ENCODE data around the gene TMEM101. TPM values are rescaled to one million over a fixed set of nuclear protein-coding genes. Genes with fewer than 3 reads are reported as not detected.

TMEM101 gene
- total RNA-seq, 1 experiment from 2014 or later: 75.5 TPM

- no peaks in the 10 kb centered on the region for H4K20me1 ChIP-seq (ENCODE audit: low read length)
- ATAC-seq (no peak), DNase-seq (no peak)
- no peak overlapping the region for H3K9ac ChIP-seq (ENCODE audit: low read length)
- no peaks in the 10 kb centered on the region for H3K79me2 ChIP-seq (ENCODE audit: low read length)
- no peak for TF ChIP-seq EZH2phosphoT487 (IDR thresholded peaks at IDR 0.05; ENCODE audit: borderline replicate concordance, low read length)
- TF ChIP-seq CTCF (conservative IDR thresholded peaks at IDR 0.05; ENCODE audit: low read depth, low read length): no peak
- TF ChIP-seq EZH2 (IDR thresholded peaks at IDR 0.05; ENCODE audit: low read length, unreplicated experiment): no peak
- H3K4me2 ChIP-seq (ENCODE audit: low read length): no peak overlapping the region
- H3K27ac ChIP-seq (ENCODE audit: low read length): no peak overlapping the region
- no TSS peak for BruUV-seq (replicated peaks)
- H3K4me3 ChIP-seq (ENCODE audit: low read length): no peak overlapping the region
- H3F3A ChIP-seq (ENCODE audit: low read length, unreplicated experiment): no peaks in the 10 kb centered on the region
- POLR2A ChIA-PET (ENCODE audit: unreplicated experiment): no interaction called here
- peaks cover 37% of the 10 kb centered on the region for H3K27me3 ChIP-seq (ENCODE audit: low read length)
- H3K36me3 ChIP-seq (ENCODE audit: low read depth, low read length): no peaks in the 10 kb centered on the region
- no peaks in the 10 kb centered on the region for H3K9me2 ChIP-seq (replicated peaks; ENCODE audit: low read length)
- CTCF ChIA-PET: no interaction called here
- H3K9me3 ChIP-seq (ENCODE audit: low read length): no peaks in the 10 kb centered on the region
- intact Hi-C loops (cut with micrococcal nuclease): no loop called here
- no peaks in the 10 kb centered on the region for H3K4me1 ChIP-seq (ENCODE audit: insufficient read depth, low read length)
- H2AFZ ChIP-seq (ENCODE audit: low read length): no peak overlapping the region
Observed at GRCh38 chr17:43987131-43988021, 27.4 kb downstream of the TMEM101 start.

- H4K20me1 ChIP-seq (ENCODE audit: low read length): no peaks in the 10 kb centered on the region
- no peak for ATAC-seq
- H3K36me3 ChIP-seq (ENCODE audit: low read depth, low read length): no peaks in the 10 kb centered on the region
- H3K9ac ChIP-seq (ENCODE audit: low read length): no peak overlapping the region
- H3K4me1 ChIP-seq (ENCODE audit: insufficient read depth, low read length): no peaks in the 10 kb centered on the region
- CTCF ChIA-PET: no interaction called here
- no peak overlapping the region for H3K4me3 ChIP-seq (ENCODE audit: low read length)
- H3K9me3 ChIP-seq (ENCODE audit: low read length): no peaks in the 10 kb centered on the region
- no peak overlapping the region for H2AFZ ChIP-seq (ENCODE audit: low read length)
- intact Hi-C loops (cut with micrococcal nuclease): no loop called here
- H3K9me2 ChIP-seq (replicated peaks; ENCODE audit: low read length): no peaks in the 10 kb centered on the region
- no peaks in the 10 kb centered on the region for H3F3A ChIP-seq (ENCODE audit: low read length, unreplicated experiment)
- no peak overlapping the region for H3K4me2 ChIP-seq (ENCODE audit: low read length)
- POLR2A ChIA-PET (ENCODE audit: unreplicated experiment): interaction anchor here (0.7 kb wide), 1 partner anchor 167 kb away, joined by 5 read pairs; no protein-coding TSS in a partner anchor
- BruUV-seq (replicated peaks): no TSS peak
- no peak for DNase-seq
- H3K27me3 ChIP-seq (ENCODE audit: low read length): peaks cover 45% of the 10 kb centered on the region
- H3K27ac ChIP-seq (ENCODE audit: low read length): no peak overlapping the region
- H3K79me2 ChIP-seq (ENCODE audit: low read length): no peaks in the 10 kb centered on the region
- TF ChIP-seq EZH2phosphoT487 (IDR thresholded peaks at IDR 0.05; ENCODE audit: borderline replicate concordance, low read length): no peak
- no peak for TF ChIP-seq CTCF (conservative IDR thresholded peaks at IDR 0.05; ENCODE audit: low read depth, low read length)
- no peak for TF ChIP-seq EZH2 (IDR thresholded peaks at IDR 0.05; ENCODE audit: low read length, unreplicated experiment)
Observed at GRCh38 chr17:43986225-43986981, 28.4 kb downstream of the TMEM101 start.
